GM19463 (cell line): ENCODE measurements around the gene IL25.
"Not testable (repeated sequence)": the region's sequence is repeated elsewhere in the genome, so short reads cannot be mapped to it uniquely, and the experiment has no call there.

Experiments
- ATAC-seq: cut with Tn5 transposase; IDR thresholded peaks from one replicate; pipeline ENCODE4 v1.9.1; 2021; ENCODE audit warnings: mild to moderate bottlenecking, moderate library complexity; ENCODE audit not compliant: unreplicated experiment

Gene IL25

GRCh38 chr14:23387916-23388882 lies 15.6 kb downstream of the IL25 start:
- ATAC-seq, result no peak

DNA sequence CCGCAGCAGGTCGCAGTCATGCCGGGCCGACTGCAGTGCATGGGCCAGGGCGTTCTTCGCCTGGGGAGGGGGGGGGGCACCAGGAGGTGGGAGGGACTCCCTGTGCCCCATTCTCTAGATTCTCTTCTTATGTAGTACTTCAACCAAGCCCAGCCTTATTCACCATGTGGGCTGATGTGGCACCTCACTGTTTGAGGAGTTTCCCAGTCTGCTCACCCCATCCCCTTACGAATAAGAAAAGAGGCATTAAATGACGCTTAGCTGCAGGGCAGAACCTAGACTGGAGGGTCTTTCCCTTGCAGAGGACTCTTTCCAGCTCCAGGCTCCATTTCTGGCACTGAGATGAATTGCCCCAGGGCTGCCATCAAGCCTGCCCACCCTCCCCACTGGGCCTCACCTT lies 16.4 kb downstream of the IL25 start:
- ATAC-seq, result no peak

- no peak for ATAC-seq
Observed at GRCh38 chr14:23389396-23389795, 16.8 kb downstream of the IL25 start.

GRCh38 chr14:23389871-23390270 lies 17.3 kb downstream of the IL25 start:
- not testable (repeated sequence) for ATAC-seq

- ATAC-seq, result no peak
Observed at GRCh38 chr14:23392613-23393012, 20.0 kb downstream of the IL25 start.

- ATAC-seq, result no peak
Observed at GRCh38 chr14:23396126-23396525, 23.5 kb downstream of the IL25 start.

- no peak for ATAC-seq
Observed at GRCh38 chr14:23396781-23397407, 24.3 kb downstream of the IL25 start.

DNA sequence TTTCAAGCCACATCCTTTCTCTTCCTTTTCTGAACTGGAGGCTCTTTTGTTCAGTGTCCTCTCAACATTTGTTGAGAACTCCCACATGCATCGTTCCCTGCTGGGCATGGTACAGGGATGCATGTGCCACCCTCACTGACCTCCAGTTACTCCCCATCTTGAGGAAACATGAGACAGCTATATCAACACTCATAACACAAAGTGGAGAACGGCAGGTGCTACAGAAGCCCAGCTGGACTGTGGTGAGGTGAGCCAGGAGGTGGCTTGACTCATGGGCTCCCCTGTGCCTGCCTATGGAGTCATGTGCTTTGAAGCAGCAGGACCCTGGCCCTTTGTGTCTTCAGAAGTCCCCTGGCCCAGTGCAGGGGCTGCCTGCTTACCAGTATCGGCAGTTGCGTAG lies 25.7 kb downstream of the IL25 start:
- no peak for ATAC-seq

DNA sequence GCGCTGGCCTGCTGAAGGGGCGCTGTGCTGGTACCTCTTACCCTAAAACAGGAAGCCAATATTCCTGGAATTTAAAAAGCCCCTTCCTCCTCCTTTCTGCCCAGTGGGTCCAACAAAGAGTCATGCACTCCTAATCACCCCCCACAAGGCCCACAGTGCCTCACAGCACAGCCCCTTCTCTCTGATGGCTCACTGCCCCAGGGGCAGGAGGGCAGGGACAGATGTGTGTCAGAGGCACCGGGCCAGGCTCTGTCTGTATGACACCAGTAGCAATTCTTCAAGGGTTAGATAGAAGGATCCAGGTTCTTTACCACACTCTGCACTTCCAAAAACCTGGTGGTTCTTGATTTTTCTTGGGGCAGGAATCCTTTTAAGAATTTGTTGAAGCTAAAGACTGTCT lies 26.5 kb downstream of the IL25 start:
- ATAC-seq, result no peak

DNA sequence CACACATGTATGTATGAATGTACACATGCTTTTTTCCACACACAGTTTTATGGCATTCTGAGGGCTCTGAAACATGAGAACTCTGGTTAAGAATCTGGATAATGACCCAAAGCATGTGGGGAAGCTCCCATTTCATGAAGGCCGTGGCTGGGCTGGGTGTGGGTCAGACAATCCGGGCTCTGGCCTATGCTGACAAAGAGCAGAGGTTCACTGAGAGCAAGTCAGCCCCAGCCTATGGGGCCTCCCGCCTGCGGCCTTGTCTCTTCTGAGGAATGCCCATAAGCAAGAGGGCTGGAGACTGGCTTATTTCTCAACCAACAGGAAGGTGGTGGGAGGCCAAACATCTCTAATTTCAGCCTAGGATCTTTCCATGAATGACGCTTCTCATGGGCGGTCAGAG lies 27.0 kb downstream of the IL25 start:
- no peak for ATAC-seq

DNA sequence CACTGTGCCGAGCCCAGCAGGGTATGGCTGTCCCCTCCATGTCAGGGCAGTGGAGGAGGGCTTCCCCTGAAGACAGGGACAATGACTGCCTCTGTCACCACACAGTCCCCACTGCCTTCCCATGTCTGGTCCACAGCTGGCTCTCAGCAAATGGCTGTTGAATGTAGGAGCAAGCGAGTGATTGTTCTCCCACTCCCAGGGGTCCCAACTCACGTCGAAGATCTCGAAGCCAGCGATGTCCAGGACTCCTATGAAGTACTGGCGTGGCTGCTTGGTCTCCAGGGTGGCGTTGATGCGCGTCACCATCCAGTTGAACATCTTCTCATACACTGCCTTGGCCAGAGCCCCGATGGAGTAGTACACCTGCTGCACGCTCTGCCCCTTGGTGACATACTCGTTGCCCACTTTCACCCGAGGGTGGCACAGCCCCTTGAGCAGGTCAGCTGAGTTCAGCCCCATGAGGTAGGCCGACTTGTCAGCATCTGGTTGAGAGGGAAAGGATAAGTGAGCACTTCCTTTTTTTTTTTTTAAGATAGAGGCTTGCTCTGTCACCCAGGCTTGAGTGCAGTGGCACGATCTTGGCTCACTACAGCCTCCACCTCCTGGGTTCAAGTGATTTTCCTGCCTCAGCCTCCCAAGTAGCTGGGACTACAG lies 28.0 kb downstream of the IL25 start:
- not testable (repeated sequence) for ATAC-seq

DNA sequence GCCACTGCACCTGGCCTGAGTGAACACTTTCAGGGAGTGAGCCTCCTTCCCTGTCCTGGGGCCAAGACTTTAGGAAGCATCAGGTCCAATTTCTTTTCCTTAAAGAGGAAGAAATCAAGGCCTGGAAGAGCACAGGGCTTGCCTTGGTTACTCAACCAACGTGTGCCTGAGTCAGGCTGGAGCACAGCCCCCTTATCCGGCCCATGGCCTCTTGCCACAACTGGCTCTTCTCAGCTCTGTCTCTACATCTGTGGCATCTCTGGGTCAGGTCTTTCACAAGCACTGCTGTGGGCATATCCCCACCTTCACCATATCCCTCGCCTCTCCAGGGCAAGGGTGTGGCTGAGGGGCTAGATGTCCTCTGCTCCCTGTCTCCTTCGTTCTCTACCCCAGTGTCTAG lies 28.7 kb downstream of the IL25 start:
- ATAC-seq, result no peak

GRCh38 chr14:23402296-23403138 lies 29.9 kb downstream of the IL25 start:
- ATAC-seq, result no peak

GRCh38 chr14:23403139-23403438 lies 30.5 kb downstream of the IL25 start:
- no peak for ATAC-seq

DNA sequence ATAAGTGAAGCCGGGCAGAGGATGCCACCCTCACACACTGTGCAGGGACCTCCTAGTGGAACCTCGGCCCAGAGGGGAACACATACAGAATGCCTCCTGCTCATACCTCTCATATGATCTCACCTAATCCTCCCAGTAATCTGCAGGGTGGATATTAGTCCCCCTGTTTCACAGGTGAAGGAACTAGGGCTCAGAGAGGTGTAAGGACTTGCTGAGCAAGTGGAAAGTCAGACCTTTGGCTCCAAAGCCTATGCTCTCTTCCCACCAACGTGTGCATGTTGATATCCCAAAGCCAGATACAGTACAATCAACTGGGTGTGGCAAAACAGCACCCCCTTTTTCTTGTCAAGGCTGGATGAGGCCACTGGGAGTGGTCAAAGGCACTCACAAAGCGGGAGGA lies 31.3 kb downstream of the IL25 start:
- ATAC-seq, result no peak

DNA sequence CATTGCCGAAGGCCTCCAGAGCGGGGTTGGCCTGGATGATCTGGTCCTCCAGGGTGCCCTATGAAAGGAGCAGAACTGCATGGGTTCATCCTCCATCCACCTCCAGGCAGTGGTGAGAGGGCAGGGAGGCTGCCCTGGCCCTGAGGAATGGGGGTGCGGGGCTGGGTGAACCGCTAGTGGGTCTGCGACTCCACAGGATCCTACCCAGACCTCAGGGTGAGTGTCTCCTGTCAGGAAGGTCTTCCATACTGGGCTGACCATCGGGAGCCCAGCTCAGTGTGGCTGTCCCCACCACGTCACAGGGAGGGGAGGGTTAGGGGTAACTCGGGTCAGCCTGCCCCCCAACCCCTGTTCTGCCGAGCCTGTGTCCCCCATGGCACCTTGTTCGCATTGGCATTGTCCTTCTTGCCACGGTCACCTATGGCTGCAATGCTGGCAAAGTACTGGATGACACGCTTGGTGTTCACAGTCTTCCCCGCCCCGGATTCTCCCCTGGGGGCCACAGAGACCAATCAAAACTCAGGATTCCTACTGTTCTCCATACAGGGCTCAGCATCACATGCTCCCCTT lies 31.8 kb downstream of the IL25 start:
- no peak for ATAC-seq

DNA sequence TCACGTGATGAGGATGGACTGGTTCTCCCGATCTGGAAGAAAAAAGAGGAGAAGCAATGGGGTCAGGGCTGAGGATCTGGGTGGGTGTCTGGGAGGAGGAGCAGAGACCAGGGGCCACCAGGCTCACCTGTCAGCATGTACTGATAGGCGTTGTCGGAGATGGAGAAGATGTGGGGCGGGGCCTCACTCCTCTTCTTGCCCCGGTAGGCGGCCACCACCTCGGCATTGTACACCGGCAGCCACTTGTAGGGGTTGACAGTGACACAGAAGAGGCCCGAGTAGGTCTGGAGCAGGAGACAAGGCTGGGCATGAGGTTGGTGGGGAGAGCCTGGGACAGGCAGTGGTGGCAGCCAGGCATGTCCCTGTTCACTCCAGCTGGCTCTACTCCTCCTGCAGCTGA lies 32.5 kb downstream of the IL25 start:
- no peak for ATAC-seq

DNA sequence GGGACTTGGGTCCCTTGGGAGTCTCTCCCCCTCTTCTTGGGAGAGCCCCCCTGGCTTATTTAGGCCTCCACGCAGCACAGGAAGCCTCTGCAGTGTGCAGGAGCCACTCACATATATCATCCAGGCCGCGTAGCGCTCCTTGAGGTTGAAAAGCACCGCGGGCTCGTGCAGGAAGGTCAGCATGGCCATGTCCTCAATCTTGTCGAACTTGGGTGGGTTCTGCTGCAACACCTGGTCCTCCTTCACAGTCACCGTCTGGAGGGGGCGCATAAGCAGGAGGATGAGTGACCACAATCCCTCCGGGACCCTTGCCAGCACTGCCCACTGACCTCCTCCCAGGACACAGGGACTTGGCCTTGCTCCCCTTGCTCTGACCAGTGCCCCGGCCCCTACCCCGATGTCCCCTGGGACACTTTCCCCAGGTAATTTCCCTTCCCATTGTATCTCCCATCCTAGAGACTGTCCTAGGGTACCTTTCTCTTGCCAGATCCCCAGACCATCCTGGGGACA lies 33.0 kb downstream of the IL25 start:
- ATAC-seq, result no peak

- peak; percentile 77 for ATAC-seq
Observed at GRCh38 chr14:23406244-23406643, 33.6 kb downstream of the IL25 start.

DNA sequence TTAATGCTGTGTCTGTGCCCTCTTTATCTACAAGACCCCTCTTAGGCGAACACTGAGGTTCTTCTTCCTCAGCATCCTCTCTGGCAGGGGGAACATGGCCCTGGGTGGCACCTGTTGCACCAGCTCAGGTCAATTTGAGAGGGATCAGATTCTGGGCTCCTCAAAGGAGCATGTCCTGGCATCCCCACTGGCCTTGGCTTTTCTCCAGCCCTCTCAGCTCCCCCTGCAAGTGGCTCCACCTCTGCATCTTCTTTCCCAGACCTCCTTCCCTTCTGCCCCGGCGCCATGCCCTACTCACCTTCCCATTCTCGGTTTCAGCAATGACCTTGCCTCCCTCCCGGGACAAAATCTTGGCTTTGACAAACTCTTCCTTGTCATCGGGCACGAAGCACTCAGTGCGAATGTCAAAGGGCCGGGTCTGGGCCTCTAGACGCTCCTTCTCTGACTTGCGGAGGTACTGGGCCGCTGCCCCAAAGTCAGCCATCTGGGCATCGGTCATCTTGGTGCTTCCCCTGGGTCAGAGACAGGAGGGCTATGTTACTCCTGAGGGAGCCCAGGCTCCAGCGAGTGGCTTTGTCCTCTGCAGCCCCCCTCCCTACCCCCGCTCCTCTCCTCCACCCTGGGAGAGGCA lies 34.2 kb downstream of the IL25 start:
- no peak for ATAC-seq
